Trophoblast cell (in vitro differentiated cells and primary cell): ENCODE results near the gene RGS3.

Experiments
- DNase-seq, 2 donors: peaks; one replicate each; pipeline ENCODE4 v3.0.0-alpha.2; 2016
- H2AFZ ChIP-seq: 2 replicates; pipeline ENCODE4 v1.6.1; 2013; ENCODE audit warnings: low read length, moderate library complexity, mild to moderate bottlenecking; ENCODE audit not compliant: insufficient read depth, poor library complexity
- H2AK5ac ChIP-seq: 2 replicates; pipeline ENCODE4 v1.6.1; 2013; ENCODE audit warnings: mild to moderate bottlenecking, low read length
- H2BK120ac ChIP-seq: 2 replicates; pipeline ENCODE4 v1.6.1; 2013; ENCODE audit warnings: low read length, mild to moderate bottlenecking, moderate library complexity; ENCODE audit not compliant: insufficient read depth, poor library complexity
- H2BK12ac ChIP-seq: 2 replicates; pipeline ENCODE4 v1.6.1; 2013; ENCODE audit warnings: mild to moderate bottlenecking, low read length, moderate library complexity
- H2BK5ac ChIP-seq: 2 replicates; pipeline ENCODE4 v1.6.1; 2013; ENCODE audit warnings: low read length, low read depth, moderate library complexity, mild to moderate bottlenecking; ENCODE audit not compliant: poor library complexity
- H3K14ac ChIP-seq: 2 replicates; pipeline ENCODE4 v1.6.1; 2013; ENCODE audit warnings: mild to moderate bottlenecking, low read length
- H3K18ac ChIP-seq: 2 replicates; pipeline ENCODE4 v1.6.1; 2013; ENCODE audit warnings: mild to moderate bottlenecking, low read length
- H3K23ac ChIP-seq: 2 replicates; pipeline ENCODE4 v1.6.1; 2013; ENCODE audit warnings: low read length
- H3K27ac ChIP-seq: 2 replicates; pipeline ENCODE4 v1.5.1; 2013; ENCODE audit warnings: low read depth, mild to moderate bottlenecking, inconsistent platforms, low read length, moderate library complexity
- H3K27me3 ChIP-seq: 2 replicates; pipeline ENCODE4 v1.6.1; 2013; ENCODE audit warnings: inconsistent platforms, mild to moderate bottlenecking, low read length, moderate library complexity; ENCODE audit not compliant: insufficient read depth
- H3K36me3 ChIP-seq, 2 experiments: 1 replicate in 1 of 2; 2 replicates in 1 of 2; pipeline ENCODE4 v1.6.1; 2013; ENCODE audit warnings: low read length in 2 of 2, mild to moderate bottlenecking in 2 of 2, moderate library complexity in 1 of 2; ENCODE audit not compliant: insufficient read depth in 2 of 2, control insufficient read depth in 1 of 2
- H3K4ac ChIP-seq: 2 replicates; pipeline ENCODE4 v1.6.1; 2013; ENCODE audit warnings: low read depth, mild to moderate bottlenecking, low read length, moderate library complexity
- H3K4me1 ChIP-seq, 2 experiments: 1 replicate in 1 of 2; 2 replicates in 1 of 2; pipeline ENCODE4 v1.6.1; 2013; ENCODE audit warnings: low read length in 2 of 2, mild to moderate bottlenecking in 2 of 2, moderate library complexity in 1 of 2; ENCODE audit not compliant: insufficient read depth in 2 of 2, control insufficient read depth in 1 of 2
- H3K4me2 ChIP-seq: 2 replicates; pipeline ENCODE4 v1.6.1; 2013; ENCODE audit warnings: inconsistent platforms, mild to moderate bottlenecking, low read length, moderate library complexity
- H3K4me3 ChIP-seq: 2 replicates; pipeline ENCODE4 v1.5.1; 2013; ENCODE audit warnings: mild to moderate bottlenecking, low read depth, low read length, inconsistent platforms
- H3K79me1 ChIP-seq: one replicate; pipeline ENCODE4 v1.6.1; 2013; ENCODE audit warnings: low read length
- H3K79me2 ChIP-seq: 2 replicates; pipeline ENCODE4 v1.6.1; 2013; ENCODE audit warnings: low read length, mild to moderate bottlenecking; ENCODE audit not compliant: control insufficient read depth, insufficient read depth, poor library complexity
- H3K9ac ChIP-seq: 2 replicates; pipeline ENCODE4 v1.6.1; 2013; ENCODE audit warnings: mild to moderate bottlenecking, low read length
- H3K9me3 ChIP-seq: 2 replicates; pipeline ENCODE4 v1.6.1; 2013; ENCODE audit warnings: low read depth, mild to moderate bottlenecking, control low read depth, inconsistent platforms, low read length; ENCODE audit not compliant: insufficient read depth
- H4K12ac ChIP-seq: 2 replicates; pipeline ENCODE4 v1.6.1; 2013; ENCODE audit warnings: low read depth, mild to moderate bottlenecking, low read length, moderate library complexity
- H4K8ac ChIP-seq: 2 replicates; pipeline ENCODE4 v1.6.1; 2013; ENCODE audit warnings: low read depth, mild to moderate bottlenecking, low read length, moderate library complexity
- H4K91ac ChIP-seq: one replicate; pipeline ENCODE4 v1.6.1; 2013; ENCODE audit warnings: low read depth, mild to moderate bottlenecking, low read length, moderate library complexity
- WGBS: extraction: QIAGEN DNeasy Blood & Tissue Kit; methylation state at CpG from one replicate; pipeline ENCODE4 v1.1.7; 2013; ENCODE audit warnings: missing lambda C conversion rate; ENCODE audit not compliant: insufficient read length, insufficient coverage; ENCODE audit errors: extremely low coverage; 5-methylcytosine and 5-hydroxymethylcytosine counted together

The RGS3 gene

GRCh38 chr9:113603048-113603375, 139.5 kb downstream of the RGS3 start:
- Histone ChIP-seq H3K36me3 (peaks cover 6 to 7% of the 10 kb centered on the region in 2 experiments), H3K4ac (no peak overlapping the region), H3K9ac (no peak overlapping the region), H3K27ac (peak overlapping the region; percentile 57), H3K14ac (no peak overlapping the region), H4K91ac (peak overlapping the region; percentile 22), H3K18ac (no peak overlapping the region), H3K4me1 (peaks cover 37 to 46% of the 10 kb centered on the region in 2 experiments), H3K9me3 (no peaks in the 10 kb centered on the region), H3K4me3 (no peak overlapping the region), H3K23ac (no peak overlapping the region), H4K8ac (no peak overlapping the region), H2BK5ac (no peak overlapping the region), H3K79me2 (no peaks in the 10 kb centered on the region), H4K12ac (peak overlapping the region; percentile 27), H3K79me1 (peaks cover 21% of the 10 kb centered on the region), H3K4me2 (no peak overlapping the region), H3K27me3 (no peaks in the 10 kb centered on the region), H2BK12ac (peak overlapping the region; percentile 42), H2BK120ac (peak overlapping the region; percentile 34), H2AFZ (no peak overlapping the region), H2AK5ac (no peak overlapping the region)
- no peak for DNase-seq
- WGBS, result no CpG with 5 or more reads among the region's 8 CpGs

GRCh38 chr9:113603773-113604172, 140.2 kb downstream of the RGS3 start:
- Histone ChIP-seq H3K4ac (no peak overlapping the region), H4K91ac (peak overlapping the region; percentile 22), H3K36me3 (no peaks in the 10 kb centered on the region), H3K9ac (no peak overlapping the region), H3K4me1 (peaks cover 32 to 40% of the 10 kb centered on the region in 2 experiments), H3K14ac (no peak overlapping the region), H2AK5ac (peak overlapping the region; percentile 28), H3K27me3 (no peaks in the 10 kb centered on the region), H2AFZ (no peak overlapping the region), H4K8ac (no peak overlapping the region), H3K4me2 (no peak overlapping the region), H3K4me3 (no peak overlapping the region), H3K79me2 (no peaks in the 10 kb centered on the region), H3K23ac (no peak overlapping the region), H3K9me3 (no peaks in the 10 kb centered on the region), H3K79me1 (peaks cover 23% of the 10 kb centered on the region), H3K18ac (no peak overlapping the region), H2BK5ac (no peak overlapping the region), H2BK12ac (peak overlapping the region; percentile 8), H4K12ac (no peak overlapping the region), H3K27ac (peak overlapping the region; percentile 57), H2BK120ac (peak overlapping the region; percentile 19)
- no CpG with 5 or more reads among the region's 5 CpGs for WGBS
- no peak for DNase-seq

GRCh38 chr9:113604393-113604792, 140.9 kb downstream of the RGS3 start:
- no peaks in the 10 kb centered on the region for H3K27me3 ChIP-seq
- H3K14ac ChIP-seq, result no peak overlapping the region
- H2BK5ac ChIP-seq, result peak overlapping the region; percentile 66
- no peak overlapping the region for H4K12ac ChIP-seq
- peak overlapping the region; percentile 45 for H4K91ac ChIP-seq
- H3K79me2 ChIP-seq, result no peaks in the 10 kb centered on the region
- no peak overlapping the region for H2AFZ ChIP-seq
- no peaks in the 10 kb centered on the region for H3K36me3 ChIP-seq
- H3K9ac ChIP-seq, result no peak overlapping the region
- no peak overlapping the region for H3K4me2 ChIP-seq
- H3K79me1 ChIP-seq, result peaks cover 25% of the 10 kb centered on the region
- H3K4me1 ChIP-seq, result peaks cover 31 to 41% of the 10 kb centered on the region in 2 experiments
- H4K8ac ChIP-seq, result peak overlapping the region; percentile 32
- peak overlapping the region; percentile 89 for H2BK12ac ChIP-seq
- peak overlapping the region; percentile 10 for H2BK120ac ChIP-seq
- H3K4me3 ChIP-seq, result no peak overlapping the region
- H3K27ac ChIP-seq, result no peak overlapping the region
- peak overlapping the region; percentile 26 for H2AK5ac ChIP-seq
- H3K4ac ChIP-seq, result no peak overlapping the region
- WGBS, result no CpG with 5 or more reads among the region's 3 CpGs
- H3K9me3 ChIP-seq, result no peaks in the 10 kb centered on the region
- no peak overlapping the region for H3K23ac ChIP-seq
- no peak overlapping the region for H3K18ac ChIP-seq
- DNase-seq, result no peak

- H3K4me3 ChIP-seq, result no peak overlapping the region
- peaks cover 35 to 40% of the 10 kb centered on the region in 2 experiments for H3K4me1 ChIP-seq
- no peaks in the 10 kb centered on the region for H3K9me3 ChIP-seq
- no peak overlapping the region for H2BK12ac ChIP-seq
- peaks cover 4% of the 10 kb centered on the region for H3K79me2 ChIP-seq
- no peak for DNase-seq
- H4K91ac ChIP-seq, result no peak overlapping the region
- H2BK120ac ChIP-seq, result no peak overlapping the region
- H3K4me2 ChIP-seq, result no peak overlapping the region
- no peak overlapping the region for H2AFZ ChIP-seq
- H3K9ac ChIP-seq, result no peak overlapping the region
- H3K27me3 ChIP-seq, result no peaks in the 10 kb centered on the region
- peaks cover 25% of the 10 kb centered on the region for H3K79me1 ChIP-seq
- no peak overlapping the region for H3K14ac ChIP-seq
- no peak overlapping the region for H2BK5ac ChIP-seq
- no peak overlapping the region for H3K18ac ChIP-seq
- no peak overlapping the region for H3K4ac ChIP-seq
- no peak overlapping the region for H3K23ac ChIP-seq
- no peak overlapping the region for H3K27ac ChIP-seq
- H3K36me3 ChIP-seq, result no peaks in the 10 kb centered on the region
- H4K8ac ChIP-seq, result no peak overlapping the region
- no CpG with 5 or more reads among the region's 6 CpGs for WGBS
- H4K12ac ChIP-seq, result no peak overlapping the region
- H2AK5ac ChIP-seq, result no peak overlapping the region
Observed at GRCh38 chr9:113606510-113606909, 143.0 kb downstream of the RGS3 start.
